Measurements from ENCODE around the gene LCN9.
"Not testable (repeated sequence)": the region's sequence is repeated elsewhere in the genome, so short reads cannot be mapped to it uniquely, and the experiment has no call there.

LCN9 gene

GRCh38 chr9:135666534-135667462 is 3.7 kb downstream of the LCN9 start:
- H3K4me3 ChIP-seq (replicated peaks; ENCODE audit: low read depth, low read length): no peak overlapping the region
- TF ChIP-seq, protein P1, sequence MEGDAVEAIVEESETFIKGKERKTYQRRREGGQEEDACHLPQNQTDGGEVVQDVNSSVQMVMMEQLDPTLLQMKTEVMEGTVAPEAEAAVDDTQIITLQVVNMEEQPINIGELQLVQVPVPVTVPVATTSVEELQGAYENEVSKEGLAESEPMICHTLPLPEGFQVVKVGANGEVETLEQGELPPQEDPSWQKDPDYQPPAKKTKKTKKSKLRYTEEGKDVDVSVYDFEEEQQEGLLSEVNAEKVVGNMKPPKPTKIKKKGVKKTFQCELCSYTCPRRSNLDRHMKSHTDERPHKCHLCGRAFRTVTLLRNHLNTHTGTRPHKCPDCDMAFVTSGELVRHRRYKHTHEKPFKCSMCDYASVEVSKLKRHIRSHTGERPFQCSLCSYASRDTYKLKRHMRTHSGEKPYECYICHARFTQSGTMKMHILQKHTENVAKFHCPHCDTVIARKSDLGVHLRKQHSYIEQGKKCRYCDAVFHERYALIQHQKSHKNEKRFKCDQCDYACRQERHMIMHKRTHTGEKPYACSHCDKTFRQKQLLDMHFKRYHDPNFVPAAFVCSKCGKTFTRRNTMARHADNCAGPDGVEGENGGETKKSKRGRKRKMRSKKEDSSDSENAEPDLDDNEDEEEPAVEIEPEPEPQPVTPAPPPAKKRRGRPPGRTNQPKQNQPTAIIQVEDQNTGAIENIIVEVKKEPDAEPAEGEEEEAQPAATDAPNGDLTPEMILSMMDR (IDR thresholded peaks at IDR 0.05; ENCODE audit: low read length, missing control alignments): no peak
- DNase-seq (ENCODE audit: low read depth): no peak

DNA sequence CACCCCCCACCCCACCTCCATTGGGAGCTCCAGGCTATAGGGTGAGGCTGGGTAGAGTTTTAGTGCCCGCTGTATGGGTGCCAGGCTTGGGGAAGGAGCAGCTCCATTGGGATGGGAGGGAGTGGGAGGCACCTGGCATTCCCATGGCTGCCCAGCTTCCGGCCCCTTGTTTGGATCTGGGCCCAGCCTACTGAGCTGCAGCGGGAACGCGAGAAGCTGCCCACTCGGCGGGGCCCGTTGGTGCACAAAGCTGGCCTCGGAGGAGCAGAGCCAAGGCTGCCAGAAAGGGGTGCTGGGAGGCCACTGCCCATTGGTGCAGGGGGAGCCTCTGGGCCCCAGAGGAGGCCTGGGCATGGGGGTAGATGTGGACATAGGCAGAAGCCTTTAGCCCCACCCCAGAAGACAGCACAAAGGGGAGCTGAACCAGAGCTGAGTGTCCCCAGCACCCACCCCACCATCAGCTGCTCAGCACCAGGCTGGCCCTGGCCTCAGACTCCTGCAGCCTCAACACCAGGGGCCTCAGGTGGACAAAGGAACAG is 4.4 kb downstream of the LCN9 start:
- no peak for DNase-seq (ENCODE audit: low read depth)
- TF ChIP-seq, protein P1 (IDR thresholded peaks at IDR 0.05; ENCODE audit: low read length, missing control alignments): no peak
- no peak overlapping the region for H3K4me3 ChIP-seq (replicated peaks; ENCODE audit: low read depth, low read length)

GRCh38 chr9:135669018-135669417 is 5.9 kb downstream of the LCN9 start:
- not testable (repeated sequence) for H3K4me3 ChIP-seq (replicated peaks; ENCODE audit: low read depth, low read length); DNase-seq (ENCODE audit: low read depth)

GRCh38 chr9:135669616-135670285 is 6.6 kb downstream of the LCN9 start:
- no peak overlapping the region for H3K4me3 ChIP-seq (replicated peaks; ENCODE audit: low read depth, low read length)
- TF ChIP-seq, protein P1 (IDR thresholded peaks at IDR 0.05; ENCODE audit: low read length, missing control alignments): no peak
- no peak for DNase-seq (ENCODE audit: low read depth)

- TF ChIP-seq, protein P1 (IDR thresholded peaks at IDR 0.05; ENCODE audit: low read length, missing control alignments): no peak
- DNase-seq (ENCODE audit: low read depth): no peak
- H3K4me3 ChIP-seq (replicated peaks; ENCODE audit: low read depth, low read length): no peak overlapping the region
Observed at GRCh38 chr9:135670721-135671590, 7.8 kb downstream of the LCN9 start.

GRCh38 chr9:135671591-135672041 is 8.5 kb downstream of the LCN9 start:
- DNase-seq (ENCODE audit: low read depth): no peak
- TF ChIP-seq, protein P1 (IDR thresholded peaks at IDR 0.05; ENCODE audit: low read length, missing control alignments): no peak
- H3K4me3 ChIP-seq (replicated peaks; ENCODE audit: low read depth, low read length): no peak overlapping the region

- not testable (repeated sequence) for DNase-seq (ENCODE audit: low read depth)
Observed at GRCh38 chr9:135672786-135673185, 9.7 kb downstream of the LCN9 start.

More at GRCh38 chr9:135672786-135673185, 9.7 kb downstream of the LCN9 start:
- H3K4me3 ChIP-seq (replicated peaks; ENCODE audit: low read depth, low read length): not testable (repeated sequence)
